Gastrocnemius medialis (tissue), 4 donors: Measurements from ENCODE around the gene HAGHL.

Experiments
- POLR2A ChIP-seq, 2 donors: fragments of 450-650 bp; IDR thresholded peaks; one replicate each; pipeline ENCODE4 v1.6.1; 2017; ENCODE audit warnings: antibody characterized with exemption in 2 of 2, mild to moderate bottlenecking in 2 of 2, moderate library complexity in 2 of 2
- TF ChIP-seq, protein P1 (sequence below), 5 experiments: fragments of 450-650 bp in 3 of 5; fragments of 200-600 bp in 2 of 5; sonication (generic) in 2 of 5; IDR thresholded peaks in 4 of 5; conservative IDR thresholded peaks in 1 of 5; 1 replicate in 4 of 5; 2 replicates in 1 of 5; pipeline ENCODE4 v1.5.1; 2016 to 2019; ENCODE audit warnings: antibody characterized with exemption in 5 of 5, mild to moderate bottlenecking in 3 of 5, moderate library complexity in 3 of 5

- TF ChIP-seq, protein P1, sequence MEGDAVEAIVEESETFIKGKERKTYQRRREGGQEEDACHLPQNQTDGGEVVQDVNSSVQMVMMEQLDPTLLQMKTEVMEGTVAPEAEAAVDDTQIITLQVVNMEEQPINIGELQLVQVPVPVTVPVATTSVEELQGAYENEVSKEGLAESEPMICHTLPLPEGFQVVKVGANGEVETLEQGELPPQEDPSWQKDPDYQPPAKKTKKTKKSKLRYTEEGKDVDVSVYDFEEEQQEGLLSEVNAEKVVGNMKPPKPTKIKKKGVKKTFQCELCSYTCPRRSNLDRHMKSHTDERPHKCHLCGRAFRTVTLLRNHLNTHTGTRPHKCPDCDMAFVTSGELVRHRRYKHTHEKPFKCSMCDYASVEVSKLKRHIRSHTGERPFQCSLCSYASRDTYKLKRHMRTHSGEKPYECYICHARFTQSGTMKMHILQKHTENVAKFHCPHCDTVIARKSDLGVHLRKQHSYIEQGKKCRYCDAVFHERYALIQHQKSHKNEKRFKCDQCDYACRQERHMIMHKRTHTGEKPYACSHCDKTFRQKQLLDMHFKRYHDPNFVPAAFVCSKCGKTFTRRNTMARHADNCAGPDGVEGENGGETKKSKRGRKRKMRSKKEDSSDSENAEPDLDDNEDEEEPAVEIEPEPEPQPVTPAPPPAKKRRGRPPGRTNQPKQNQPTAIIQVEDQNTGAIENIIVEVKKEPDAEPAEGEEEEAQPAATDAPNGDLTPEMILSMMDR (IDR thresholded peaks at IDR 0.05 in 4 of 5, conservative IDR thresholded peaks at IDR 0.05 in 1 of 5) = no peak
- no peak for TF ChIP-seq POLR2A (IDR thresholded peaks at IDR 0.05)
These were observed 38.1 kb downstream of the HAGHL start for GRCh38 chr16:764848-765487.
